Upper lobe of left lung (tissue), 6 donors: ENCODE measurements around the gene ZNF219. TPM values are rescaled to one million over a fixed set of nuclear protein-coding genes. Genes with fewer than 3 reads are reported as not detected.

Experiments
- ATAC-seq, 2 donors: fragments of 200-7000 bp; cut with Tn5 transposase; one replicate each; pipeline ENCODE4 v1.9.1; 2022; ENCODE audit warnings: mild to moderate bottlenecking in 2 of 2, moderate library complexity in 2 of 2; ENCODE audit not compliant: low FRiP score in 2 of 2
- DNase-seq, 2 donors: peaks; one replicate each; pipeline ENCODE4 v3.0.0-alpha.2; 2019 to 2020
- H3K27ac ChIP-seq, 4 donors: fragments of 200-600 bp; sonication (generic); one replicate each; pipeline ENCODE4 v1.5.1; 2016 to 2019
- H3K27me3 ChIP-seq, 4 donors: fragments of 200-600 bp; sonication (generic); one replicate each; pipeline ENCODE4 v1.5.1; 2017 to 2019
- H3K36me3 ChIP-seq, 4 donors: fragments of 200-600 bp; sonication (generic); one replicate each; pipeline ENCODE4 v1.5.1; 2016 to 2019
- H3K4me1 ChIP-seq, 4 donors: fragments of 200-600 bp; sonication (generic); one replicate each; pipeline ENCODE4 v1.5.1; 2018 to 2019
- H3K4me3 ChIP-seq, 4 donors: fragments of 200-600 bp; sonication (generic); one replicate each; pipeline ENCODE4 v1.5.1; 2017 to 2019; ENCODE audit warnings: mild to moderate bottlenecking in 2 of 4, moderate library complexity in 1 of 4
- H3K9me3 ChIP-seq, 4 donors: fragments of 200-600 bp; sonication (generic); one replicate each; pipeline ENCODE4 v1.5.1; 2018 to 2019
- CTCF ChIP-seq, 6 experiments: fragments of 450-650 bp in 4 of 6; fragments of 200-600 bp in 2 of 6; sonication (generic) in 2 of 6; IDR thresholded peaks; one replicate each; pipeline ENCODE4 v1.5.1; 2016 to 2019; ENCODE audit warnings: antibody characterized with exemption in 6 of 6
- EP300 ChIP-seq, 4 donors: sonication (generic); formaldehyde crosslinking; IDR thresholded peaks; one replicate each; pipeline ENCODE4 v1.5.1; 2017; ENCODE audit warnings: antibody characterized with exemption in 4 of 4, control low read depth in 2 of 4
- POLR2A ChIP-seq, 4 donors: fragments of 450-650 bp; IDR thresholded peaks; one replicate each; pipeline ENCODE4 v1.5.1; 2016 to 2017; ENCODE audit warnings: antibody characterized with exemption in 4 of 4, mild to moderate bottlenecking in 2 of 4
- POLR2AphosphoS5 ChIP-seq, 2 donors: sonication (generic); formaldehyde crosslinking; IDR thresholded peaks; one replicate each; pipeline ENCODE4 v1.5.1; 2017; ENCODE audit warnings: antibody characterized with exemption in 2 of 2
- WGBS, 2 donors: methylation state at CpG; one replicate each; pipeline ENCODE4 v1.1.5; 2017 to 2018; 5-methylcytosine and 5-hydroxymethylcytosine counted together
- total RNA-seq, 6 donors: library from RNA; depleted of rRNA in 4 of 6; stranded (reverse); fragments of >200 nt in 4 of 6; gene quantifications; one replicate each; pipeline versions ENCODE4 v1.1.0 to v1.2.1, GENCODE V29; 2016 to 2021
- donor health status: DM: no; HTN: no; CAD: no; lungs with moderate emphysema.
- donor health status: DM: no; HTN: yes; CAD: no; lungs with severe emphysema.

The ZNF219 gene
- total RNA-seq, 6 donors from 2014 or later = 46.1 to 97.5 (median 56.3) TPM

- no peaks in the 10 kb centered on the region for H3K27me3 ChIP-seq
- H3K4me1 ChIP-seq = peaks cover 28 to 38% (median 30%) of the 10 kb centered on the region in 4 donors
- H3K27ac ChIP-seq = no peak overlapping the region
- H3K4me3 ChIP-seq = no peak overlapping the region
- TF ChIP-seq POLR2AphosphoS5 (IDR thresholded peaks at IDR 0.05) (no peak), CTCF (IDR thresholded peaks at IDR 0.05) (no peak), POLR2A (IDR thresholded peaks at IDR 0.05) (no peak), EP300 (IDR thresholded peaks at IDR 0.05) (no peak)
- H3K36me3 ChIP-seq = no peaks in the 10 kb centered on the region
- H3K9me3 ChIP-seq = no peaks in the 10 kb centered on the region
- 83 to 84% methylated on average over 7 of the region's 7 CpGs for WGBS, 2 donors
- DNase-seq (no peak), ATAC-seq (no peak)
Measured at GRCh38 chr14:21066882-21067502, 31.5 kb downstream of the ZNF219 start.

GRCh38 chr14:21063479-21063878 is 35.0 kb downstream of the ZNF219 start:
- DNase-seq = no peak
- WGBS, 2 donors = 65 to 79% methylated on average over 3 of the region's 3 CpGs

GRCh38 chr14:21061347-21061668 is 37.1 kb downstream of the ZNF219 start:
- Histone ChIP-seq H3K9me3 (no peaks in the 10 kb centered on the region), H3K36me3 (no peaks in the 10 kb centered on the region), H3K4me1 (peaks cover 0 to 2% (median 0%) of the 10 kb centered on the region in 4 donors), H3K27ac (no peak overlapping the region), H3K4me3 (no peak overlapping the region), H3K27me3 (no peaks in the 10 kb centered on the region)
- no peak for TF ChIP-seq POLR2A (IDR thresholded peaks at IDR 0.05)
- ATAC-seq = no peak
- WGBS, 2 donors = 88 to 90% methylated on average over 3 of the region's 3 CpGs
- DNase-seq = no peak

More at GRCh38 chr14:21063479-21063878, 35.0 kb downstream of the ZNF219 start:
- H3K36me3 ChIP-seq = no peaks in the 10 kb centered on the region
- peaks cover under 1 to 3% (median 2%) of the 10 kb centered on the region in 4 donors for H3K4me1 ChIP-seq
- ATAC-seq = peak in 1 of 2 donors; percentile 64
- no peak overlapping the region for H3K27ac ChIP-seq
- H3K4me3 ChIP-seq = no peak overlapping the region
- H3K27me3 ChIP-seq = no peaks in the 10 kb centered on the region
- H3K9me3 ChIP-seq = no peaks in the 10 kb centered on the region
- no peak for TF ChIP-seq POLR2AphosphoS5 (IDR thresholded peaks at IDR 0.05)
- no peak for TF ChIP-seq POLR2A (IDR thresholded peaks at IDR 0.05)
- no peak for TF ChIP-seq CTCF (IDR thresholded peaks at IDR 0.05)
- no peak for TF ChIP-seq EP300 (IDR thresholded peaks at IDR 0.05)

GRCh38 chr14:21060614-21061346 is 37.7 kb downstream of the ZNF219 start:
- no peak for ATAC-seq
- Histone ChIP-seq H3K36me3 (no peaks in the 10 kb centered on the region), H3K4me1 (peaks cover 0 to 5% (median 0%) of the 10 kb centered on the region in 4 donors), H3K27me3 (no peaks in the 10 kb centered on the region), H3K27ac (no peak overlapping the region), H3K9me3 (no peaks in the 10 kb centered on the region), H3K4me3 (no peak overlapping the region)
- WGBS, 2 donors = 75 to 83% methylated on average over 13 of the region's 13 CpGs
- TF ChIP-seq CTCF (IDR thresholded peaks at IDR 0.05) (no peak), EP300 (IDR thresholded peaks at IDR 0.05) (no peak), POLR2AphosphoS5 (IDR thresholded peaks at IDR 0.05) (no peak), POLR2A (IDR thresholded peaks at IDR 0.05) (no peak)
- DNase-seq = no peak

- WGBS, 2 donors = 77 to 82% methylated on average over 8 of the region's 8 CpGs
- peaks cover 0 to 5% (median 0%) of the 10 kb centered on the region in 4 donors for H3K4me1 ChIP-seq
- H3K4me3 ChIP-seq = no peak overlapping the region
- H3K27me3 ChIP-seq = no peaks in the 10 kb centered on the region
- no peak for TF ChIP-seq POLR2AphosphoS5 (IDR thresholded peaks at IDR 0.05)
- TF ChIP-seq EP300 (IDR thresholded peaks at IDR 0.05) = no peak
- TF ChIP-seq CTCF (IDR thresholded peaks at IDR 0.05) = no peak
- no peak for TF ChIP-seq POLR2A (IDR thresholded peaks at IDR 0.05)
- no peaks in the 10 kb centered on the region for H3K36me3 ChIP-seq
- no peak for ATAC-seq
- no peak overlapping the region for H3K27ac ChIP-seq
- H3K9me3 ChIP-seq = no peaks in the 10 kb centered on the region
- DNase-seq = no peak
Measured at GRCh38 chr14:21059842-21060613, 38.4 kb downstream of the ZNF219 start.
